ENCODE measurements around the gene WDR20. TPM values are rescaled to one million over a fixed set of nuclear protein-coding genes. Genes with fewer than 3 reads are reported as not detected.

WDR20 gene
- polyA plus RNA-seq, 1 of the 3 experiments (the other 2 are of a cell fraction): 12.4 TPM

DNA sequence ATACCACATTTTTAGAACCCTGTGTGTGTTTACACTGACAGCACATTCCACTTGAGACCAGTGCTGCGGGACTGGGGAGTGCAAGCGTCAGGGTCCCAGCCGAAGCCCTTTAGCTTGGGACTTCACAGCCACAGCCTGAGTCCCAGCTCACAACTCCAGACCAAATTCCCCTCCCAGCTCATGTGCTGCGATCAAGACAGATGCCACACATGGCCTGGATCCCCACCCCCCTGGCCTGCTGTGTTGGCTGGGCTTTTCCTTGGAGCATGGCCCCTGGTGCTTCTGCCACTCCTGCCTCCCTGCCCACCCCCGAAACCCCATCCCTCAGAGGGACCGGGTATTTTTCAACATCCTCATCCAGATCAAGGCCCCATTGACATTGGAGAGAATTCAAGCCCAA is 63.7 kb downstream of the WDR20 start:
- 95% methylated on average over 5 of the region's 6 CpGs for WGBS (ENCODE audit: low lambda C conversion rate)
- Histone ChIP-seq H3K9me3 (no peaks in the 10 kb centered on the region), H3K9ac (no peak overlapping the region), H3K27ac (ENCODE audit: low read depth in 2 of 2, low read length in 1 of 2) (no peak overlapping the region), H3K4me3 (ENCODE audit: low read depth in 2 of 2, low read length in 1 of 2) (no peak overlapping the region), H3K79me2 (ENCODE audit: insufficient read depth) (peaks cover 35% of the 10 kb centered on the region; the same call in 1 of the 2 replicates), H2AFZ (ENCODE audit: low read depth) (no peak overlapping the region), H3K36me3 (replicated peaks in 1 of 2; ENCODE audit: control insufficient read depth in 1 of 2, insufficient read depth in 2 of 2, low read length in 1 of 2) (peaks cover 21 to 27% of the 10 kb centered on the region in 2 experiments), H3F3A (replicated peaks; ENCODE audit: insufficient read depth) (no peaks in the 10 kb centered on the region), H3K27me3 (ENCODE audit: insufficient read depth) (no peaks in the 10 kb centered on the region), H3K4me2 (no peak overlapping the region), H3K9me2 (no peaks in the 10 kb centered on the region), H3K4me1 (ENCODE audit: control insufficient read depth in 1 of 2, insufficient read depth in 2 of 2, low read depth in 1 of 2, low read length in 1 of 2) (peaks cover 0 to 33% of the 10 kb centered on the region in 2 experiments; a peak in 2 of 4 replicates), H4K20me1 (ENCODE audit: insufficient read depth) (0 out of 2 replicates have a peak, but pooled peaks cover 9% of the 10 kb centered on the region)
- TF ChIP-seq NRF1 (IDR thresholded peaks at IDR 0.05; ENCODE audit: low read depth, low read length) (no peak), MXI1 (IDR thresholded peaks at IDR 0.05; ENCODE audit: low read depth, low read length) (peak; percentile 86), CHD2 (IDR thresholded peaks at IDR 0.05; ENCODE audit: low read length, partially characterized antibody) (peak; percentile 9)
- CTCF ChIA-PET: no interaction called here
- DNase-seq: peak; percentile 64
- POLR2A ChIA-PET: no interaction called here

DNA sequence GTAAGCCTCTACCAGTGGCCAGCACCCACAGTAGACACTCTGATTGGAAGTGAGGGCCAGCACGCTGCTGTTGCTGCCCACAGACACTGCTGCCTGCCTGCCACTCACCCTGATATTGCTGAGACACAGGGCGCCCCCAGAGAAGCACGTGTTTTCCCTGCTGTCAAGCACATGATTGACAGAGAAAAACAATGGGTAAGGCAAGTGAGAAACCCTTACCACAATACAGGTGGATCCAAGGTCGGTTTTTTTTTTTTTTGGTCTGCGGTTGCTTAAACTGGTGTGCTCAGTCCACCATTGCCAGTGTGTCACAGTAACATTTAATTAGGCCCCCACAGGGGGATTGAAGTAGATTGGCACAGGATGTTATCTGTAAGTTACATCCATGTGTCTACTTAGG is 65.9 kb downstream of the WDR20 start:
- H4K20me1 ChIP-seq (ENCODE audit: insufficient read depth): 0 out of 2 replicates have a peak, but pooled peaks cover 5% of the 10 kb centered on the region
- H3K4me2 ChIP-seq: no peak overlapping the region
- no peaks in the 10 kb centered on the region for H3F3A ChIP-seq (replicated peaks; ENCODE audit: insufficient read depth)
- no peaks in the 10 kb centered on the region for H3K27me3 ChIP-seq (ENCODE audit: insufficient read depth)
- no peaks in the 10 kb centered on the region for H3K9me2 ChIP-seq
- TF ChIP-seq TEAD4 (IDR thresholded peaks at IDR 0.05; ENCODE audit: borderline replicate concordance, insufficient read depth) (no peak), RAD21 (IDR thresholded peaks at IDR 0.05; ENCODE audit: low read length) (no peak), MXI1 (IDR thresholded peaks at IDR 0.05; ENCODE audit: low read depth, low read length) (no peak), EP300 (IDR thresholded peaks at IDR 0.05; ENCODE audit: borderline replicate concordance in 1 of 2, low read depth in 1 of 2, low read length in 1 of 2) (no peak), FOXM1 (IDR thresholded peaks at IDR 0.05; ENCODE audit: low read depth) (no peak), POLR2AphosphoS5 (IDR thresholded peaks at IDR 0.05; ENCODE audit: low read depth, low read length) (no peak), MEF2A (IDR thresholded peaks at IDR 0.05; ENCODE audit: borderline replicate concordance, low read depth) (no peak), JUND (IDR thresholded peaks at IDR 0.05) (no peak), TAF1 (IDR thresholded peaks at IDR 0.05; ENCODE audit: borderline replicate concordance, low read depth, low read length) (no peak), GATA2 (CRISPR knock-in tag; IDR thresholded peaks at IDR 0.05) (no peak), SIN3A (IDR thresholded peaks at IDR 0.05; ENCODE audit: borderline replicate concordance, low read depth, low read length) (no peak), TCF12 (IDR thresholded peaks at IDR 0.05) (no peak), SMC3 (IDR thresholded peaks at IDR 0.05; ENCODE audit: low read depth, low read length) (no peak), CHD2 (IDR thresholded peaks at IDR 0.05; ENCODE audit: low read length, partially characterized antibody) (no peak)
- TF ChIP-seq, protein P1, sequence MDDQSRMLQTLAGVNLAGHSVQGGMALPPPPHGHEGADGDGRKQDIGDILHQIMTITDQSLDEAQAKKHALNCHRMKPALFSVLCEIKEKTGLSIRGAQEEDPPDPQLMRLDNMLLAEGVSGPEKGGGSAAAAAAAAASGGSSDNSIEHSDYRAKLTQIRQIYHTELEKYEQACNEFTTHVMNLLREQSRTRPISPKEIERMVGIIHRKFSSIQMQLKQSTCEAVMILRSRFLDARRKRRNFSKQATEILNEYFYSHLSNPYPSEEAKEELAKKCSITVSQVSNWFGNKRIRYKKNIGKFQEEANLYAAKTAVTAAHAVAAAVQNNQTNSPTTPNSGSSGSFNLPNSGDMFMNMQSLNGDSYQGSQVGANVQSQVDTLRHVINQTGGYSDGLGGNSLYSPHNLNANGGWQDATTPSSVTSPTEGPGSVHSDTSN (IDR thresholded peaks at IDR 0.05): no peak
- TF ChIP-seq, protein P2, sequence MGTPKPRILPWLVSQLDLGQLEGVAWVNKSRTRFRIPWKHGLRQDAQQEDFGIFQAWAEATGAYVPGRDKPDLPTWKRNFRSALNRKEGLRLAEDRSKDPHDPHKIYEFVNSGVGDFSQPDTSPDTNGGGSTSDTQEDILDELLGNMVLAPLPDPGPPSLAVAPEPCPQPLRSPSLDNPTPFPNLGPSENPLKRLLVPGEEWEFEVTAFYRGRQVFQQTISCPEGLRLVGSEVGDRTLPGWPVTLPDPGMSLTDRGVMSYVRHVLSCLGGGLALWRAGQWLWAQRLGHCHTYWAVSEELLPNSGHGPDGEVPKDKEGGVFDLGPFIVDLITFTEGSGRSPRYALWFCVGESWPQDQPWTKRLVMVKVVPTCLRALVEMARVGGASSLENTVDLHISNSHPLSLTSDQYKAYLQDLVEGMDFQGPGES (IDR thresholded peaks at IDR 0.05; ENCODE audit: low read depth, low read length): no peak
- TF ChIP-seq, protein P3, sequence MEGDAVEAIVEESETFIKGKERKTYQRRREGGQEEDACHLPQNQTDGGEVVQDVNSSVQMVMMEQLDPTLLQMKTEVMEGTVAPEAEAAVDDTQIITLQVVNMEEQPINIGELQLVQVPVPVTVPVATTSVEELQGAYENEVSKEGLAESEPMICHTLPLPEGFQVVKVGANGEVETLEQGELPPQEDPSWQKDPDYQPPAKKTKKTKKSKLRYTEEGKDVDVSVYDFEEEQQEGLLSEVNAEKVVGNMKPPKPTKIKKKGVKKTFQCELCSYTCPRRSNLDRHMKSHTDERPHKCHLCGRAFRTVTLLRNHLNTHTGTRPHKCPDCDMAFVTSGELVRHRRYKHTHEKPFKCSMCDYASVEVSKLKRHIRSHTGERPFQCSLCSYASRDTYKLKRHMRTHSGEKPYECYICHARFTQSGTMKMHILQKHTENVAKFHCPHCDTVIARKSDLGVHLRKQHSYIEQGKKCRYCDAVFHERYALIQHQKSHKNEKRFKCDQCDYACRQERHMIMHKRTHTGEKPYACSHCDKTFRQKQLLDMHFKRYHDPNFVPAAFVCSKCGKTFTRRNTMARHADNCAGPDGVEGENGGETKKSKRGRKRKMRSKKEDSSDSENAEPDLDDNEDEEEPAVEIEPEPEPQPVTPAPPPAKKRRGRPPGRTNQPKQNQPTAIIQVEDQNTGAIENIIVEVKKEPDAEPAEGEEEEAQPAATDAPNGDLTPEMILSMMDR (IDR thresholded peaks at IDR 0.05): no peak
- TF ChIP-seq, protein P4, sequence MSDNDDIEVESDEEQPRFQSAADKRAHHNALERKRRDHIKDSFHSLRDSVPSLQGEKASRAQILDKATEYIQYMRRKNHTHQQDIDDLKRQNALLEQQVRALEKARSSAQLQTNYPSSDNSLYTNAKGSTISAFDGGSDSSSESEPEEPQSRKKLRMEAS (IDR thresholded peaks at IDR 0.05; ENCODE audit: low read depth): no peak
- TF ChIP-seq, protein P5, sequence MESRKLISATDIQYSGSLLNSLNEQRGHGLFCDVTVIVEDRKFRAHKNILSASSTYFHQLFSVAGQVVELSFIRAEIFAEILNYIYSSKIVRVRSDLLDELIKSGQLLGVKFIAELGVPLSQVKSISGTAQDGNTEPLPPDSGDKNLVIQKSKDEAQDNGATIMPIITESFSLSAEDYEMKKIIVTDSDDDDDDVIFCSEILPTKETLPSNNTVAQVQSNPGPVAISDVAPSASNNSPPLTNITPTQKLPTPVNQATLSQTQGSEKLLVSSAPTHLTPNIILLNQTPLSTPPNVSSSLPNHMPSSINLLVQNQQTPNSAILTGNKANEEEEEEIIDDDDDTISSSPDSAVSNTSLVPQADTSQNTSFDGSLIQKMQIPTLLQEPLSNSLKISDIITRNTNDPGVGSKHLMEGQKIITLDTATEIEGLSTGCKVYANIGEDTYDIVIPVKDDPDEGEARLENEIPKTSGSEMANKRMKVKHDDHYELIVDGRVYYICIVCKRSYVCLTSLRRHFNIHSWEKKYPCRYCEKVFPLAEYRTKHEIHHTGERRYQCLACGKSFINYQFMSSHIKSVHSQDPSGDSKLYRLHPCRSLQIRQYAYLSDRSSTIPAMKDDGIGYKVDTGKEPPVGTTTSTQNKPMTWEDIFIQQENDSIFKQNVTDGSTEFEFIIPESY (IDR thresholded peaks at IDR 0.05; ENCODE audit: borderline replicate concordance, low read depth): no peak
- H3K9ac ChIP-seq: no peak overlapping the region
- peaks cover 0 to 25% of the 10 kb centered on the region in 2 experiments; a peak in 2 of 4 replicates for H3K4me1 ChIP-seq (ENCODE audit: control insufficient read depth in 1 of 2, insufficient read depth in 2 of 2, low read depth in 1 of 2, low read length in 1 of 2)
- H3K79me2 ChIP-seq (ENCODE audit: insufficient read depth): peaks cover 35% of the 10 kb centered on the region; the same call in 1 of the 2 replicates
- CTCF ChIA-PET: no interaction called here
- H3K4me3 ChIP-seq (ENCODE audit: low read depth in 2 of 2, low read length in 1 of 2): no peak overlapping the region
- H3K27ac ChIP-seq (ENCODE audit: low read depth in 2 of 2, low read length in 1 of 2): no peak overlapping the region
- no peak overlapping the region for H2AFZ ChIP-seq (ENCODE audit: low read depth)
- H3K36me3 ChIP-seq (replicated peaks in 1 of 2; ENCODE audit: control insufficient read depth in 1 of 2, insufficient read depth in 2 of 2, low read length in 1 of 2): peaks cover 34% of the 10 kb centered on the region in 2 experiments
- WGBS (ENCODE audit: low lambda C conversion rate): 97% methylated on average over 5 of the region's 5 CpGs
- H3K9me3 ChIP-seq: no peaks in the 10 kb centered on the region
- no peak for DNase-seq
- POLR2A ChIA-PET: no interaction called here
